ENCODE data around the gene ZCCHC24.

ZCCHC24 gene

DNA sequence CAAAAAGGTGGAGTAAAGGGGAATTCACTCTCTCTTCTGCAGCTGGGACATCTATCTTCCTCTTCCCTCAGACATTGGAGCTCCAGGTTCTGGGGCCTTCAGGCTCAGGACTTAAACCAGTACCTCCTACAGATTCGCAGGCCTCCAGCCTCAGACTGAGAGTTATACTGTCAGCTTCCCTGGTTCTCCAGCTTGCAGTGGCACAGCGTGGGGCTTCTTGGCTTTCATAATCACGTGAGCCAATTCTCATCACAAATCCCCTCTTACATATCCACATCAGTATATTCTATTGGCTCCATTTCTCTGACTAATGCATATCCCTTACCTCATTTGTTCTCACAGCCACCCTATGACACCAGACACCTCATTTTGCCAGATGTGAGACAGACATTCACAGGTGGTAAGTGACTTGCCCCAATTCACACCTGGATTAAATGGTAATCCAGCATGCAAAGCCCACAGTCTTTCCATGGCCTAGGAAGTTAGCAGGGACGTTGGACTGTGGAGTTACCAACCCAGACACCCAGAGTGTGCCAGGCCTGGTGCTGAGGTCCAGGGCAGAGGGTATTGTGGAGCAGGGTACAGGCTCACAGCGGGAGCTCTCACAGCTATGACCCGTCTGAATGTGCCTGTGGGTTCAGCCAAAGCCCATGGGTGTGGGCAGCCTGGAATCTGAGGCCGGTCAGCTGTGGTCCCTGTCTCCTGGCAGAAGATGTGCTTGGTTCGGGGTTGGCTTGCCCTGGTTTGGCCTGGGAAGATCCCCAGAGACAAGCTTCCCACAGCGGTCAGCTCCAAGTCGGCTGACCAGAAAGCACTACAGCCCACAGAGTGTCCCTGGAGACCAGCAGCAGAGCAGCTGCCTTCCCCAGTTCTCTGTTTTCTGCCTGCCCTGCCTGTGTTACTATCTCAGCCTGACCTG is 18.4 kb upstream of the ZCCHC24 start:
- no peaks in the 10 kb centered on the region for H3K27me3 Mint-ChIP-seq (ENCODE audit: low read depth, poor library complexity)
- H3K27ac Mint-ChIP-seq, result no peak overlapping the region
- H3K36me3 Mint-ChIP-seq (ENCODE audit: low read depth), result no peaks in the 10 kb centered on the region
- no peak overlapping the region for H3K4me3 Mint-ChIP-seq
- peaks cover 20% of the 10 kb centered on the region for H3K4me1 Mint-ChIP-seq
- no peaks in the 10 kb centered on the region for H3K9me3 Mint-ChIP-seq
- DNase-seq, result no peak
- TF ChIP-seq, protein P1, sequence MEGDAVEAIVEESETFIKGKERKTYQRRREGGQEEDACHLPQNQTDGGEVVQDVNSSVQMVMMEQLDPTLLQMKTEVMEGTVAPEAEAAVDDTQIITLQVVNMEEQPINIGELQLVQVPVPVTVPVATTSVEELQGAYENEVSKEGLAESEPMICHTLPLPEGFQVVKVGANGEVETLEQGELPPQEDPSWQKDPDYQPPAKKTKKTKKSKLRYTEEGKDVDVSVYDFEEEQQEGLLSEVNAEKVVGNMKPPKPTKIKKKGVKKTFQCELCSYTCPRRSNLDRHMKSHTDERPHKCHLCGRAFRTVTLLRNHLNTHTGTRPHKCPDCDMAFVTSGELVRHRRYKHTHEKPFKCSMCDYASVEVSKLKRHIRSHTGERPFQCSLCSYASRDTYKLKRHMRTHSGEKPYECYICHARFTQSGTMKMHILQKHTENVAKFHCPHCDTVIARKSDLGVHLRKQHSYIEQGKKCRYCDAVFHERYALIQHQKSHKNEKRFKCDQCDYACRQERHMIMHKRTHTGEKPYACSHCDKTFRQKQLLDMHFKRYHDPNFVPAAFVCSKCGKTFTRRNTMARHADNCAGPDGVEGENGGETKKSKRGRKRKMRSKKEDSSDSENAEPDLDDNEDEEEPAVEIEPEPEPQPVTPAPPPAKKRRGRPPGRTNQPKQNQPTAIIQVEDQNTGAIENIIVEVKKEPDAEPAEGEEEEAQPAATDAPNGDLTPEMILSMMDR (IDR thresholded peaks at IDR 0.05), result no peak

DNA sequence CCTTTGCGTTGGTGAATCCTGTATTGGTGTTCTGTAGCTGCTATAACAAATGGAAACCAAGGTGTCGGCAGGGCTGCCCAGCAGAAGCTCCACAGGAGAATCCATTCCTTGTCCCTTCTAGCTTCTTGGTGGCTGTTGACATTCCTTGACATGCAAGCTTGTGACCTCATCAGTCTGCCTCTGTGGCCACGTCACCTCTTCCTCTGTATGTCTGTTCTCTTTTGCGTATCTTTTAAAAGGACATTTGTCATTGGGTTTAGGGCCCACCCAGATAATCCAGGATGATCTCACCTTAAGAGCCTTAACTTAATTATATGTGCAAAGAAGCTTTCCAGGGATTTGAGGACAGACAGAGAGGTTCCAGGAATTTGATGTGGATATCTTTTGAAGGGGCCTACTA is 15.3 kb upstream of the ZCCHC24 start:
- Mint-ChIP-seq H3K4me3 (no peak overlapping the region), H3K9me3 (no peaks in the 10 kb centered on the region), H3K27ac (no peak overlapping the region), H3K27me3 (ENCODE audit: low read depth, poor library complexity) (peaks cover 16% of the 10 kb centered on the region), H3K4me1 (peaks cover 6% of the 10 kb centered on the region), H3K36me3 (ENCODE audit: low read depth) (no peaks in the 10 kb centered on the region)
- TF ChIP-seq, protein P1 (IDR thresholded peaks at IDR 0.05), result no peak
- no peak for DNase-seq

DNA sequence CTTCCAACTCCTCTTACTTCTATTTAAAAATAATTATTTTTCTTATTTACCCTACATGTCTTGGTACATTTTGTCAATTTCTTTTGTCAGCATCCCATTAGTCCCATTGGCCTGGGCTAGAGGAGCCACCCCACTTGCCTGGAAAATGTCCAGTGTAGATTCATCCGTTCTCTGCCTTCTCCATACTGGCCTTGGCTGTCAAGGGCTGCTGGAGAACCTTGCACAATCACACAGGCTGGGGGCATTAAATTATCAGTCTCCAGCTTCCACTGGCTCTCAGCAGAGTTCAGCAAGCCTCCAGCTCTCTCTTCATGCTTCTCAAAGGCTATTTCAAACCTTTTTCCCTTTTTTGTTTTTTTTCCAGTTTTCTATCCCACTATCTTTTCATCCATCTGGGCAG is 13.8 kb upstream of the ZCCHC24 start:
- no peaks in the 10 kb centered on the region for H3K9me3 Mint-ChIP-seq
- TF ChIP-seq, protein P1 (IDR thresholded peaks at IDR 0.05), result no peak
- DNase-seq, result no peak
- H3K27me3 Mint-ChIP-seq (ENCODE audit: low read depth, poor library complexity), result peaks cover 28% of the 10 kb centered on the region
- no peaks in the 10 kb centered on the region for H3K4me1 Mint-ChIP-seq
- H3K27ac Mint-ChIP-seq, result no peak overlapping the region
- H3K36me3 Mint-ChIP-seq (ENCODE audit: low read depth), result no peaks in the 10 kb centered on the region
- no peak overlapping the region for H3K4me3 Mint-ChIP-seq

DNA sequence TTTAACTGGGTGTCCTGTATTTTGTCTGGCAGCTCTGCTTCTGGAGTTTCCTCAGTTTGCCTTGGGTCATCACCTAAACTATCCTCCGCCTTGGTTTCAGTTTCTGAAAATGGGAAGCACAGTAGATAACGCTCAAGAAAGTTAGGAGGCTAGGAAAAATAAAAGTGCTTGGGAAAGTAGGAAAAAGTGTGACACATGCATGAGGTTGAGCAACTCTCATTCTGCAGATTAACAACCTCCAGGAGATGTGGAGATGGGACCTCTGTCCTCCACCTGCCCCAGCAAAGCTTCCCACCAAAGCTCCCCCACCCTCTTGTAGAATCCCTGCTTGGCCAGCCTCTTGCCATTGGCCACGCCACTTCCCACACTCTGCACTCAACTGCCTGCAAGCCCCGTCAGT is 13.1 kb upstream of the ZCCHC24 start:
- H3K4me3 Mint-ChIP-seq, result no peak overlapping the region
- no peak overlapping the region for H3K27ac Mint-ChIP-seq
- DNase-seq, result no peak
- no peaks in the 10 kb centered on the region for H3K9me3 Mint-ChIP-seq
- H3K36me3 Mint-ChIP-seq (ENCODE audit: low read depth), result no peaks in the 10 kb centered on the region
- no peaks in the 10 kb centered on the region for H3K4me1 Mint-ChIP-seq
- TF ChIP-seq, protein P1 (IDR thresholded peaks at IDR 0.05), result no peak
- peaks cover 29% of the 10 kb centered on the region for H3K27me3 Mint-ChIP-seq (ENCODE audit: low read depth, poor library complexity)

DNA sequence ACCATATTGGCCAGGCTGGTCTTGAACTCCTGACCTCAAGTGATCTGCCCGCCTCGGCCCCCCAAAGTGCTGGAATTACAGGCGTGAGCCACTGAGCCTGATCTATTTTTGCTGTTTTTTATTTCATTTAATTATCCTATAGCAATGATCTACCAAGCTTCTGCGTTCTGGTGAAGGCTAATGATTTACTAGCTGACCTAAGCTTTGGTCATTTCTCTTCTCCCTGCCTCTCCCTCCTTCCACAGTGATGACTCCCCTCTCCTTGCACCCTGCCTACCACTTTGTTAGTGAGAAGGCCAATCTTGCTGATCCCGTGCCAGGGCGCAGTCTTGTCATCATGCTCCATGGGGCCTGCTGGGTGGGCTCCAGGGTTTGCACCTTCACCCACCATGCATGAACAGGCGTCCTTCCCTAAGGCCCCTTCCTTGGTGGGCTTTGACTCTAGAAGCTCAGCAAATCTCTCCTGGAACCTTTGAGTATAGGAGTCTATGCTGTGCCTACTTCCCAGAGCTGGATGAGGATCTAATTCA is 11.9 kb upstream of the ZCCHC24 start:
- peaks cover 29% of the 10 kb centered on the region for H3K27me3 Mint-ChIP-seq (ENCODE audit: low read depth, poor library complexity)
- H3K36me3 Mint-ChIP-seq (ENCODE audit: low read depth), result no peaks in the 10 kb centered on the region
- H3K4me3 Mint-ChIP-seq, result no peak overlapping the region
- H3K27ac Mint-ChIP-seq, result no peak overlapping the region
- peaks cover 2% of the 10 kb centered on the region for H3K4me1 Mint-ChIP-seq
- no peak for DNase-seq
- TF ChIP-seq, protein P1 (IDR thresholded peaks at IDR 0.05), result no peak
- no peaks in the 10 kb centered on the region for H3K9me3 Mint-ChIP-seq
